RWPE1 (cell line): ENCODE data around the gene SNTG2.
A peak's percentile ranks its signal among the peaks of the same experiment; 100 is the strongest.

Experiments used
- CTCF ChIA-PET: fragments of 350-600 bp; sonication (Branson Sonifier 250); formaldehyde crosslinking; extraction: SDS; loops from one replicate; lab custom pipeline; 2021; lab: Yijun Ruan, JAX
- POLR2A ChIA-PET: fragments of 400-600 bp; formaldehyde crosslinking; extraction: SDS; loops from one replicate; lab custom pipeline; 2020; ENCODE audit warnings: antibody characterized with exemption; ENCODE audit not compliant: low non-redundant PET; lab: Yijun Ruan, JAX
- DNase-seq: peaks from one replicate; pipeline ENCODE4 v3.0.0; 2012; ENCODE audit warnings: low spot score
- H3K27ac ChIP-seq: fragments of 450-650 bp; 2 replicates; pipeline ENCODE4 v1.5.1; 2017
- CTCF ChIP-seq: fragments of 450-650 bp; conservative IDR thresholded peaks from 2 replicates; pipeline ENCODE4 v1.5.1; 2017; ENCODE audit warnings: low read depth, mild to moderate bottlenecking

The SNTG2 gene

DNA sequence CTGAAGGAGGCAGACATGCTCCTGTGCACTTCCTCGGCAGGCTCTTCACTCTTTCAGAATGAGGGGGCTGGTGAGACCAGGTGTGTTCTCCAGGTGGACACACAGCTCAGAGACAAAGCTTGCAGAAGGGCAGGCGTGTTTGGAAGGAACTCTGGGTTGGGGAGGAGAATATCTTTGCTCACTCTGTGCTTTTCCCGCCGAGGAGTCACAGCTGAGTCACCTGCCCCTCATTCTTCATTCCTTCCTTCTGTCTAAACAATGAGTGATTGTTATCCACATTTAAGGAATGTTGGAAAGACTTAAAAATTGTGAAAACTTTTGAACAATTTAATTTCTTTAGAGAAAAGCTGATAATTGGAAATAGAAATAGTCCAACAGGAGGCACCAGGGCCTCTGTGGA, 336.3 kb downstream of the SNTG2 start:
- CTCF ChIA-PET = no interaction called here
- no peak overlapping the region for H3K27ac ChIP-seq
- TF ChIP-seq CTCF = no peak
- POLR2A ChIA-PET = no interaction called here
- peak; percentile 5 for DNase-seq

- CTCF ChIA-PET = no interaction called here
- no peak for DNase-seq
- POLR2A ChIA-PET = no interaction called here
- no peak for TF ChIP-seq CTCF
- no peak overlapping the region for H3K27ac ChIP-seq
Observed at GRCh38 chr2:1287427-1287826, 336.8 kb downstream of the SNTG2 start.

GRCh38 chr2:1294900-1295299, 344.3 kb downstream of the SNTG2 start:
- ChIA-PET POLR2A (no interaction called here), CTCF (no interaction called here)
- DNase-seq = no peak
- no peak overlapping the region for H3K27ac ChIP-seq
- no peak for TF ChIP-seq CTCF

DNA sequence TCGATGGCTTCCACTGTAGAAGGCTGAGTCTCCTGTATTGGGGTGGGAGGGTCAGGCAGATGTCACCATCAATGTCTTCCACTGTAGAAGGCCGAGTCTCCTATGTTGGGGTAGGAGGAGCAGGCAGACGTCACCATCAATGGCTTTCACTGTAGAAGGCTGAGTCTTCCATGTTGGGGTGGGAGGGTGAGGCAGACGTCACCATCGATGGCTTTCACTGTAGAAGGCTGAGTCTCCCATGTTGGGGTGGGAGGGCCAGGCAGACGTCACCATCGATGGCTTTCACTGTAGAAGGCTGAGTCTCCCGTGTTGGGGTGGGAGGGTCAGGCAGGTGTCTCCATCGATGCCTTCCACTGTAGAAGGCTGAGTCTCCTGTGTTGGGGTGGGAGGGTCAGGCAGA, 345.1 kb downstream of the SNTG2 start:
- TF ChIP-seq CTCF = no peak
- POLR2A ChIA-PET = no interaction called here
- no peak for DNase-seq
- CTCF ChIA-PET = no interaction called here
- H3K27ac ChIP-seq = no peak overlapping the region

DNA sequence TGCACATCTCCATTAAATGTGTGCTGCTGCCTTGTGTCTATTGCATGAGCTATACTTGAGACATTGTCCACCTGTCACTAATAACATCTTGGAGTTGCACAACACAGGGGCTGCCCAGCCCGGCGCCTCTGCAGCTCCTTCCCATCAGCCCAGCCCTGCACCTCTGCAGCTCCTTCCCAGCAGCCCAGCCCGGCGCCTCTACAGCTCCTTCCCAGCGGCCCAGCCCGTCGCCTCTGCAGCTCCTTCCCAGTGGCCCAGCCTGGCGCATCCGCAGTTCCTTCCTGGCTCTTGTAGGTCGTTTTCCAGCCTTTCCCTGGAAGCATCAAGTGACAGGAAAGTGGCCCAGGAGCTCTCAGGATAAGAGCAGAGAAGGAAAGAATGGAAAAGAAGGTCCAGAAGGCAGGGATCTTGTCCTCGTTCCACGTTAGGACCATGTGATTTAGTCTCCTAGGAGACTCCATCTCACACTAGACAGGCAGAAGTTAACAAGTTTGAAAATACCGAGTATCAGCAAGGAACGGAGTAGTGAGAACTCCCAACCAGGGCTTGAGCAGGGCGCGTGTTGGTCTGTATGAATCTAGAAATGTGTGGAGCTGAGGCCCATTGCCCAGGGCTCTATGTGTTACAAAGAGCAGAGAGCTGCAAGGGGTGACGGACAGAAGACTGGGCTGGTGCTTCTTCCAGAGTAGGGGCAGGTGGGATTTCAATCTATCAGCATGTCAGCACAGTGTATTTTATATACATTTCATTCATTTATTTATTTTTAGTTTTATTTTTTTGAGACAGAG, 346.9 kb downstream of the SNTG2 start:
- POLR2A ChIA-PET = no interaction called here
- no peak for DNase-seq
- H3K27ac ChIP-seq = no peak overlapping the region
- TF ChIP-seq CTCF = no peak
- CTCF ChIA-PET = interaction anchor here (0.6 kb wide), 1 partner anchor 530 kb away, joined by 4 read pairs; no protein-coding TSS in a partner anchor

GRCh38 chr2:1299043-1299442, 348.4 kb downstream of the SNTG2 start:
- H3K27ac ChIP-seq = no peak overlapping the region
- DNase-seq = no peak
- ChIA-PET CTCF (no interaction called here), POLR2A (no interaction called here)
- no peak for TF ChIP-seq CTCF
